GM21737 (cell line): ENCODE data around the gene DPP9.

ENCODE experiments used
- ATAC-seq: cut with Tn5 transposase; IDR thresholded peaks from one replicate; pipeline ENCODE4 v1.9.1; 2021; ENCODE audit warnings: mild to moderate bottlenecking, moderate library complexity; ENCODE audit not compliant: unreplicated experiment

Gene DPP9

DNA sequence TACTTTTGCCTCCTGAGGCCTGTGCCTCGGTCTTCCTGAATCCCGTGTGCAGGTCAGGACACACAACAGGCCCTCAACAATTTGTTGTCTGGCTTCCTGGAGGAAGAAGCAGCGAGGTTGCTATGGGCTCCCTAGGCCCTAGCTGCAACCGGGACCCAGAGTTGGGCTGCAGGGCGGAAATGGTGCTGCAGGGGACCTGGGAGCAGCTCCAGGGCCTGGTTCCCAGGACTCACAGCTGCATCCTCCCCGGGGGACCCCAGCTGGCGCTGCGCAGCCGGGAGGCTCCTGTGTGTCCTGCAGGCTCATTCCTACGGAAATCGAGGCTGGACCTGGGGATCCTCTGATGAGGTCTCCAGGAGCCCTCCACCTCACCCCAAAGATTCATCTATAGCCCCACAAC is 85.3 kb downstream of the DPP9 start:
- no peak for ATAC-seq

DNA sequence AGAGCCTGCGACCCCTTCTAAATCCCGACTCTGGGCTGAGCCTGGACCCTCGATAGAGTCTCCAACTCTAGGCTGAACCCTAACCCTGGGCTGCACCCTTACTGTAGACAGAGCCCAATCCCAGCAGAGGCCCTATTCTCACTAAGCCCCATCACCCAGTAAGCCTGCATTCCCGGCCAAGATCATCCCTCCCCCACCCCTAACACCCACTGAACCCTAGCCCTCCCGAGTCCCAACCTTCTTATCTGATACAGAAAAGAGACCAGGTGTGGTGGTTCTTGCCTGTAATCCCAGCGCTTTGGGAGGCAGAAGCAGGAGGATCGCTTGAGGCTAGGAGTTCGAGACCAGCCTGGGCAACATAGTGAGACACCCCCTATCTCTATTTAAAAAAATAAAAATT is 86.9 kb downstream of the DPP9 start:
- ATAC-seq, result no peak

DNA sequence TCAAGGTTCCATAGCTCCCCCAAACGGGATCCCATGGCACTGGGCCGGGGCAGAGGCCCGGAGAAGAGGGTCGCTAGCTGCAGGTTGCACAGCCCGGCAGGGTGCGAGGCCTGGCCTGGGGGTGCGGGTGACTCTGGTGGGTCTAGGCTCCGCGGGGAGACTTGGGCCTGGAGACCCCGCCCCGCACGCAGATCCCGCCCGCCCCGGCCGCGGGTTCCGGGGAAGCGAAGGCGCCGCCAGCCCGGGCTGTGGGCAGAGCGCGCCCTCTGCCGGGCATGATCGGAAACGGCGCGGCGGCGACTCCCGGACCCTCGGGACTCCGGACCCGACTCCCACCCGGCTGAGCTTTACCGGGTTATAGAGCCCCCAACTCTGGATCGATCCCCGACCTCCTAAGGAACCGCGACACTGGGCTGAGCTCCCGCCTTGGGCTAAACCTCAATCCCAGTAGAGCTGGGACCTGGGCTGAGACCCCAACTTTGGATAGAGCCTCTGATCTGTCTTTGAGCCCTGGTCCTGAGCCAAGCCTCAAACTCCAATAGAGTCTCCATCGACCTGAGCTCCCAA is 87.4 kb downstream of the DPP9 start:
- no peak for ATAC-seq

DNA sequence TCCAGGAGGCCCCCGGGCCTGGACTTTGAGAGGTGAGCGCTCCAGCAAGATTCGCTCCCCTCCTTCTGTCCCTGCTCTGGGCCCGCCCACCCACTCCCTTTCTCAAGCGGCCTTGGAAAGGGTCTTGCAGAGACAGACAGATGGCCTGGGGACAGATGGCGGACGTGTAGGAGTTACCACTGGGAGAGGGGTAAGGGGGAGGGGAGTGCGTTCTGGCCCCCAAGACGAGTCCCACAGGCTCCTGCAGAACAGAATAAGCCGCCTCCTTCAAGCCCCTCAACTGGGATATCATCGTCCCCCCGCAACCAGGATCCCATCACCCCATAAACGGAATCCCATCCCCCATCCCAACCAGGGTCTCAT is 87.9 kb downstream of the DPP9 start:
- no peak for ATAC-seq

DNA sequence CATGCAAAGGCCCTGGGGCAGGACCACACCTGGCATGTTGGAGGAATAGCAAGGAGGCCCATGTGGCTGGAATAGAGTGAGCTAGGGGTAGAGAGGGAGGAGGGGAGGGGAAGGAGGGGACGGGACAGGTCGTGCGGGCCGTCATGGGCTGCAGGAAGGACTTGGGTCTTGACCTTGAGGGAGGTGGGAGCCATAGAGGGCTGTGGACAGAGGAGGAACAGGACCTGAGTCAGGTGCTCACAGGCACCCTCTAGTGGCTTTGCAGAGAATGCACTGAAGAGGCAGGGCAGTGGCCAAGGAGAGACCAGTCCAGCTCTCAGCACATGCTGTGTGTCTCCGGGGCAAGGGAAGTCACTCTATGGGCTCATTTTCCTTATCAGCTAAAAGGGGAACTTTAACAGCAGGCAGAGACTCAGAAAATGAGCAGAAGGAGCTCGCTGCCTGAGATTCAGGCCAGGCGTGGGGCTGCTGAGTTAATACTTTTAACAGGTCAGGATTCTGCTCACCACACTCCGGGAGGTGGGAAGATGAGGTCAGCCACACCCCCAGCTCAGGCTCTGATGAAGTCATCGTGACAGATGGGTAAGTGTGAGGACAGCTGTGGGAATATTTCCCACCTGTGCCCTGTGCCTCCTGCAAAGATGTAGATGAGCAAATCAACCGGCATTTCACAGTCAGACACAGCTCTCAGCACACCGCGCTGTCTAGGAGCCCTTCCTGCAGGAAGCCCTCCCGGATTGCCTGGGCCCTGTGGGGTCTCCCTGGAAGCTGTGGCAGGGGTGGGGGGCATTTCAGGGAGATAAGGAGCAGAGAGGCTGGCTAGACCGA is 90.3 kb downstream of the DPP9 start:
- no peak for ATAC-seq
